Keratinocyte (primary cell): Measurements from ENCODE around the gene UBQLN4. TPM values are rescaled to one million over a fixed set of nuclear protein-coding genes. Genes with fewer than 3 reads are reported as not detected.

ENCODE experiments used
- DNase-seq: peaks from one replicate; pipeline ENCODE4 v3.0.0-alpha.2; 2011; ENCODE audit warnings: low read depth, missing footprints, low spot score
- FAIRE-seq: peaks from 2 replicates; lab custom pipeline; 2011; peaks lifted over from hg19 to GRCh38; lab: Jason Lieb, UNC
- H2AFZ ChIP-seq: 2 replicates; pipeline ENCODE4 v1.6.0; 2012; ENCODE audit warnings: low read length, control low read depth, inconsistent platforms; ENCODE audit not compliant: control insufficient read depth
- H3K27ac ChIP-seq: 2 replicates; pipeline ENCODE4 v1.5.1; 2011; ENCODE audit warnings: low read length; ENCODE audit not compliant: control insufficient read depth, insufficient read depth
- H3K27me3 ChIP-seq: 3 replicates; pipeline ENCODE4 v1.6.0; 2011; ENCODE audit warnings: low read length; ENCODE audit not compliant: control insufficient read depth, insufficient read depth; ENCODE audit errors: extremely low read depth
- H3K36me3 ChIP-seq, 2 experiments: 2 replicates in 1 of 2; 3 replicates in 1 of 2; pipeline ENCODE4 v1.5.1; 2011; ENCODE audit warnings: low read length in 2 of 2, mild to moderate bottlenecking in 1 of 2; ENCODE audit not compliant: control insufficient read depth in 2 of 2, insufficient read depth in 2 of 2; ENCODE audit errors: extremely low read depth in 1 of 2
- H3K4me1 ChIP-seq: 3 replicates; pipeline ENCODE4 v1.5.1; 2011; ENCODE audit warnings: low read length; ENCODE audit not compliant: control insufficient read depth, insufficient read depth; ENCODE audit errors: extremely low read depth
- H3K4me2 ChIP-seq: 3 replicates; pipeline ENCODE4 v1.6.0; 2011; ENCODE audit warnings: low read depth, low read length; ENCODE audit not compliant: control insufficient read depth, insufficient read depth; ENCODE audit errors: extremely low read depth
- H3K4me3 ChIP-seq, 3 experiments: fragments of 200-600 bp in 1 of 3; sonication (generic) in 1 of 3; 2 replicates in 2 of 3; 3 replicates in 1 of 3; pipeline ENCODE4 v1.5.1; 2011 to 2016; ENCODE audit warnings: low read length in 3 of 3, mild to moderate bottlenecking in 3 of 3, control low read depth in 2 of 3, inconsistent platforms in 1 of 3, low read depth in 1 of 3, mixed read lengths in 1 of 3, mixed run types in 1 of 3, moderate library complexity in 1 of 3; ENCODE audit not compliant: control insufficient read depth in 2 of 3, insufficient read depth in 2 of 3; ENCODE audit errors: extremely low read depth in 1 of 3
- H3K79me2 ChIP-seq: 2 replicates; pipeline ENCODE4 v1.6.0; 2012; ENCODE audit warnings: low read length; ENCODE audit not compliant: control insufficient read depth, insufficient read depth
- H3K9ac ChIP-seq: 3 replicates; pipeline ENCODE4 v1.6.0; 2011; ENCODE audit warnings: low read length; ENCODE audit not compliant: control insufficient read depth, insufficient read depth; ENCODE audit errors: extremely low read depth
- H3K9me1 ChIP-seq: 3 replicates; pipeline ENCODE4 v1.6.0; 2011; ENCODE audit warnings: low read length; ENCODE audit not compliant: control insufficient read depth, insufficient read depth; ENCODE audit errors: extremely low read depth
- H3K9me3 ChIP-seq: 2 replicates; pipeline ENCODE4 v1.5.1; 2012; ENCODE audit warnings: low read depth, low read length; ENCODE audit not compliant: control insufficient read depth
- H4K20me1 ChIP-seq: 3 replicates; pipeline ENCODE4 v1.6.0; 2011; ENCODE audit warnings: low read length; ENCODE audit not compliant: control insufficient read depth, insufficient read depth; ENCODE audit errors: extremely low read depth
- EZH2 ChIP-seq: IDR thresholded peaks from one replicate; pipeline ENCODE4 v1.6.1; 2012; ENCODE audit warnings: inconsistent platforms, mild to moderate bottlenecking, low read length, moderate library complexity
- dilution Hi-C: fragments of 300-500 bp; cut with MboI; formaldehyde crosslinking; loops from one replicate; pipeline ENCODE4 v1.7.0; 2020; ENCODE audit warnings: low sequenced_read_pairs; ENCODE audit not compliant: extremely low pct_ligation_motif_present
- polyA plus RNA-seq, 5 experiments: library from polyadenylated mRNA; depleted of rRNA in 3 of 5; stranded (reverse) in 3 of 5; stranded (forward) in 1 of 5; unstranded in 1 of 5; fragments of >200 nt; gene quantifications; 1 replicate in 1 of 5; 2 replicates in 3 of 5; 3 replicates in 1 of 5; pipeline versions ENCODE4 v1.2.1 to v1.2.3, GENCODE V29; 2011 to 2012; ENCODE audit warnings: missing spikeins in 2 of 5, low read depth in 1 of 5, low replicate concordance in 1 of 5
- TF ChIP-seq, protein P1 (sequence below), 3 experiments: IDR thresholded peaks in 1 of 3; conservative IDR thresholded peaks in 1 of 3; optimal IDR thresholded peaks in 1 of 3; 2 replicates in 2 of 3; 3 replicates in 1 of 3; pipeline versions ENCODE3 to v1.5.1; 2011; ENCODE audit warnings: low read length in 3 of 3, mild to moderate bottlenecking in 3 of 3, moderate library complexity in 2 of 3, control low read depth in 1 of 3, inconsistent platforms in 1 of 3; ENCODE audit not compliant: insufficient read depth in 2 of 3; ENCODE audit errors: extremely low read depth in 1 of 3

Gene UBQLN4
- polyA plus RNA-seq, 1 donor (not counting 4 experiments of a cell fraction or from before 2014, with no cell fraction given) = 35.8 TPM

GRCh38 chr1:156099282-156099681 lies 45.7 kb upstream of the UBQLN4 start:
- Histone ChIP-seq H4K20me1 (no peaks in the 10 kb centered on the region), H2AFZ (no peak overlapping the region)
- no peak for FAIRE-seq

DNA sequence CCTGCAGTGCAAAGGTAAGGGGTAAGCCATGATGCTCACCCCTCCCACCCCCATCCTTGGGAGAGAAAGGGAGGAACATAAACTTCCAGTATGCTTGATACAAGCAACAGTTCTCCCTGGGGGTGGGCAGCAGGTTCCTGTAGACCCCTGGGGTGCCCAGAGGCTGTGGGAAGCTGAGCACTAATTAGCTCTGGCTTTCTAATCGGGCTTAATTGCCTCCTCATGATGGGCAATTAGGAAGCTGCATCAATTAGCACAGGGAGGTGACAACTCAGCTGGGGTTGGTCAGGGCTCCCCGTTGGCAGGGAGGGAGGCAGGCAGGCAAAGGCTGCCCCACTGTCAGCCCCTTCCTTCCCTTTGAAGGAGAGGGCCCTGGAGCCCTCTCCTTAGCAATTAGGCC lies 45.2 kb upstream of the UBQLN4 start:
- Histone ChIP-seq H3K4me1 (peaks cover 56% of the 10 kb centered on the region), H3K27ac (no peak overlapping the region), H3K9me3 (no peaks in the 10 kb centered on the region), H3K4me2 (no peak overlapping the region), H3K36me3 (no peaks in the 10 kb centered on the region), H3K79me2 (no peaks in the 10 kb centered on the region), H2AFZ (no peak overlapping the region), H3K9me1 (peaks cover 2% of the 10 kb centered on the region), H3K9ac (no peak overlapping the region), H3K4me3 (no peak overlapping the region), H4K20me1 (no peaks in the 10 kb centered on the region), H3K27me3 (no peaks in the 10 kb centered on the region)
- no peak for TF ChIP-seq EZH2
- TF ChIP-seq, protein P1, sequence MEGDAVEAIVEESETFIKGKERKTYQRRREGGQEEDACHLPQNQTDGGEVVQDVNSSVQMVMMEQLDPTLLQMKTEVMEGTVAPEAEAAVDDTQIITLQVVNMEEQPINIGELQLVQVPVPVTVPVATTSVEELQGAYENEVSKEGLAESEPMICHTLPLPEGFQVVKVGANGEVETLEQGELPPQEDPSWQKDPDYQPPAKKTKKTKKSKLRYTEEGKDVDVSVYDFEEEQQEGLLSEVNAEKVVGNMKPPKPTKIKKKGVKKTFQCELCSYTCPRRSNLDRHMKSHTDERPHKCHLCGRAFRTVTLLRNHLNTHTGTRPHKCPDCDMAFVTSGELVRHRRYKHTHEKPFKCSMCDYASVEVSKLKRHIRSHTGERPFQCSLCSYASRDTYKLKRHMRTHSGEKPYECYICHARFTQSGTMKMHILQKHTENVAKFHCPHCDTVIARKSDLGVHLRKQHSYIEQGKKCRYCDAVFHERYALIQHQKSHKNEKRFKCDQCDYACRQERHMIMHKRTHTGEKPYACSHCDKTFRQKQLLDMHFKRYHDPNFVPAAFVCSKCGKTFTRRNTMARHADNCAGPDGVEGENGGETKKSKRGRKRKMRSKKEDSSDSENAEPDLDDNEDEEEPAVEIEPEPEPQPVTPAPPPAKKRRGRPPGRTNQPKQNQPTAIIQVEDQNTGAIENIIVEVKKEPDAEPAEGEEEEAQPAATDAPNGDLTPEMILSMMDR (optimal IDR thresholded peaks at IDR 0.05 in 1 of 3, IDR thresholded peaks at IDR 0.05 in 1 of 3, conservative IDR thresholded peaks at IDR 0.05 in 1 of 3; ENCODE audit: extremely low read depth in 1 of 3, insufficient read depth in 2 of 3, low read length in 3 of 3) = no peak
- dilution Hi-C loops = no loop called here
- DNase-seq (no peak), FAIRE-seq (no peak)

More at GRCh38 chr1:156099282-156099681, 45.7 kb upstream of the UBQLN4 start:
- no peak for DNase-seq
- H3K4me2 ChIP-seq = no peak overlapping the region
- H3K9me1 ChIP-seq = peaks cover 2% of the 10 kb centered on the region
- H3K27ac ChIP-seq = no peak overlapping the region
- H3K79me2 ChIP-seq = no peaks in the 10 kb centered on the region
- no peaks in the 10 kb centered on the region for H3K27me3 ChIP-seq
- TF ChIP-seq EZH2 = no peak
- TF ChIP-seq, protein P1 (optimal IDR thresholded peaks at IDR 0.05 in 1 of 3, IDR thresholded peaks at IDR 0.05 in 1 of 3, conservative IDR thresholded peaks at IDR 0.05 in 1 of 3; ENCODE audit: extremely low read depth in 1 of 3, insufficient read depth in 2 of 3, low read length in 3 of 3) = no peak
- H3K9ac ChIP-seq = no peak overlapping the region
- no peaks in the 10 kb centered on the region for H3K36me3 ChIP-seq
- dilution Hi-C loops = no loop called here
- peaks cover 61% of the 10 kb centered on the region for H3K4me1 ChIP-seq
- H3K9me3 ChIP-seq = no peaks in the 10 kb centered on the region
- no peak overlapping the region for H3K4me3 ChIP-seq
